ENCODE data around the gene SIKE1. TPM values are rescaled to one million over a fixed set of nuclear protein-coding genes. Genes with fewer than 3 reads are reported as not detected.
A peak's percentile ranks its signal among the peaks of the same experiment; 100 is the strongest.

Gene SIKE1
- total RNA-seq, 1 experiment from 2014 or later, result 41.9 TPM

- CTCF ChIA-PET, result interaction anchor here (0.8 kb wide), 1 partner anchor 21 kb away, joined by 3 read pairs; no protein-coding TSS in a partner anchor
Measured at GRCh38 chr1:114757455-114758255, 22.8 kb downstream of the SIKE1 start, which contains the start of gene CSDE1. CSDE1 (minus strand) TSS chr1:114757984; CDS start chr1:114739890, 18,094 bp downstream.

DNA sequence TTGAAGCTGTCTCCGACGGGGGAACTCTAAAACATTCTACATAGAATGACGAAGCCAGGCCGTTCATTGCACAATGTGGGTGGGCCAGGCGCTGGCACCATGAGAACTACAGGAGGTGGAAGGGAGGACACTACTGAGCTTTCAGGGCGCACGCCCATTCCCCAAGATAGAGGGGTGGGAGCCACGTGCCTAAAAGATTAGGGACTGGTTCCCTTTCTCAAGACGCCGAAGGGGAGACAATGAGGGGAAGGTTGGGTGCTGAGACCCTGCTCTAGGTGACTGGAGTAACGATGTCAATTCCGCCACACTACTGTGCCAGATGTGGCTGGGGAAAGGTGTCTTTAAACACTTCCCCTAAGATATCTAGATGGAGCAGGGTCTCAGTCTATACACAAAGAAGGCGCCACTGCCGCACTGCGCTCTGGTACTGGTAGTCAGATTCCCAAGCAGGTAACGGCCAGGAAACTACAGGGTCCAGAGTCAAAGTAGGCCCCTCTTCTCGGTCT is 23.5 kb downstream of the SIKE1 start:
- no TSS peak for BruUV-seq (replicated peaks)
- ChIA-PET POLR2A (interaction anchor here (1.0 kb wide), 1 partner anchor 23 kb away, joined by 4 read pairs; the partner anchor contains the start of gene SIKE1), CTCF (interaction anchor here (0.8 kb wide), 1 partner anchor 21 kb away, joined by 3 read pairs; no protein-coding TSS in a partner anchor)
- H3K27ac Mint-ChIP-seq (ENCODE audit: unreplicated experiment), result peak overlapping the region; percentile 100
- intact Hi-C loops (cut with micrococcal nuclease; ENCODE audit: unreplicated experiment), result loop anchor here (1.0 kb wide), 1 partner anchor 23 kb away; the partner anchor contains the start of gene SIKE1
- no peaks in the 10 kb centered on the region; the same call in 1 of the 2 replicates for H3K36me3 ChIP-seq (ENCODE audit: control insufficient read depth, insufficient read depth, low read length)
- no peaks in the 10 kb centered on the region for H3K9me3 Mint-ChIP-seq (ENCODE audit: unreplicated experiment)
- DNase-seq, result peak in 1 of 2 experiments; percentile 19
- TF ChIP-seq, protein P1, sequence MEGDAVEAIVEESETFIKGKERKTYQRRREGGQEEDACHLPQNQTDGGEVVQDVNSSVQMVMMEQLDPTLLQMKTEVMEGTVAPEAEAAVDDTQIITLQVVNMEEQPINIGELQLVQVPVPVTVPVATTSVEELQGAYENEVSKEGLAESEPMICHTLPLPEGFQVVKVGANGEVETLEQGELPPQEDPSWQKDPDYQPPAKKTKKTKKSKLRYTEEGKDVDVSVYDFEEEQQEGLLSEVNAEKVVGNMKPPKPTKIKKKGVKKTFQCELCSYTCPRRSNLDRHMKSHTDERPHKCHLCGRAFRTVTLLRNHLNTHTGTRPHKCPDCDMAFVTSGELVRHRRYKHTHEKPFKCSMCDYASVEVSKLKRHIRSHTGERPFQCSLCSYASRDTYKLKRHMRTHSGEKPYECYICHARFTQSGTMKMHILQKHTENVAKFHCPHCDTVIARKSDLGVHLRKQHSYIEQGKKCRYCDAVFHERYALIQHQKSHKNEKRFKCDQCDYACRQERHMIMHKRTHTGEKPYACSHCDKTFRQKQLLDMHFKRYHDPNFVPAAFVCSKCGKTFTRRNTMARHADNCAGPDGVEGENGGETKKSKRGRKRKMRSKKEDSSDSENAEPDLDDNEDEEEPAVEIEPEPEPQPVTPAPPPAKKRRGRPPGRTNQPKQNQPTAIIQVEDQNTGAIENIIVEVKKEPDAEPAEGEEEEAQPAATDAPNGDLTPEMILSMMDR (IDR thresholded peaks at IDR 0.05; ENCODE audit: insufficient read depth in 1 of 2, low read depth in 1 of 2, low read length in 1 of 2, severe bottlenecking in 1 of 2, unreplicated experiment in 1 of 2), result no peak
- peak overlapping the region; percentile 87 for H3K4me3 ChIP-seq (ENCODE audit: low read depth, low read length)
- H3K9me3 ChIP-seq, result no peaks in the 10 kb centered on the region
- H3K27me3 ChIP-seq (replicated peaks; ENCODE audit: control insufficient read depth, insufficient read depth, low read length), result no peaks in the 10 kb centered on the region
- H3K36me3 Mint-ChIP-seq (ENCODE audit: insufficient read depth, unreplicated experiment), result peaks cover 36% of the 10 kb centered on the region
- H3K4me1 ChIP-seq, result peaks cover 19% of the 10 kb centered on the region
- H3K27me3 Mint-ChIP-seq (ENCODE audit: insufficient read depth, unreplicated experiment), result no peaks in the 10 kb centered on the region
- H3K4me1 Mint-ChIP-seq (ENCODE audit: low read depth, unreplicated experiment), result peaks cover 5% of the 10 kb centered on the region
- peak overlapping the region; percentile 94 for H3K4me3 Mint-ChIP-seq (ENCODE audit: unreplicated experiment)

More at GRCh38 chr1:114757455-114758255, 22.8 kb downstream of the SIKE1 start, which contains the start of gene CSDE1:
- Mint-ChIP-seq H3K4me3 (ENCODE audit: unreplicated experiment) (peak within 1 kb of the TSS; percentile 94), H3K9me3 (ENCODE audit: unreplicated experiment) (no peaks in the 10 kb centered on the region), H3K27ac (ENCODE audit: unreplicated experiment) (peak within 1 kb of the TSS; percentile 100), H3K36me3 (ENCODE audit: insufficient read depth, unreplicated experiment) (peaks cover 31% of the 10 kb centered on the region), H3K27me3 (ENCODE audit: insufficient read depth, unreplicated experiment) (no peaks in the 10 kb centered on the region), H3K4me1 (ENCODE audit: low read depth, unreplicated experiment) (no peaks in the 10 kb centered on the region)
- POLR2A ChIA-PET, result interaction anchor here (0.5 to 1.0 kb wide), 2 partner anchors 23 to 111 kb away, joined by 3 to 4 read pairs; partner anchors contain the start of gene SIKE1
- Histone ChIP-seq H3K27me3 (replicated peaks; ENCODE audit: control insufficient read depth, insufficient read depth, low read length) (no peaks in the 10 kb centered on the region), H3K36me3 (ENCODE audit: control insufficient read depth, insufficient read depth, low read length) (no peaks in the 10 kb centered on the region; the same call in 1 of the 2 replicates), H3K4me1 (peaks cover 19% of the 10 kb centered on the region), H3K9me3 (no peaks in the 10 kb centered on the region), H3K4me3 (ENCODE audit: low read depth, low read length) (peak within 1 kb of the TSS; percentile 87)
- TF ChIP-seq, protein P1 (IDR thresholded peaks at IDR 0.05; ENCODE audit: insufficient read depth in 1 of 2, low read depth in 1 of 2, low read length in 1 of 2, severe bottlenecking in 1 of 2, unreplicated experiment in 1 of 2), result peak in 1 of 2 experiments; percentile 55
- BruUV-seq (replicated peaks), result TSS peak; percentile 34
- intact Hi-C loops (cut with micrococcal nuclease; ENCODE audit: unreplicated experiment), result loop anchor here (1.0 kb wide), 1 partner anchor 23 kb away; the partner anchor contains the start of gene SIKE1
- peak; percentile 92 to 95 for DNase-seq

Measured in Caco-2 (cell line).